GM19099 (cell line): ENCODE measurements around the gene GRIA1.

Source experiments
- POLR2A ChIP-seq: IDR thresholded peaks from 3 replicates; pipeline ENCODE4 v1.6.1; 2011; ENCODE audit warnings: low read depth; ENCODE audit not compliant: insufficient read length; ENCODE audit errors: extremely low read depth

GRIA1 gene

DNA sequence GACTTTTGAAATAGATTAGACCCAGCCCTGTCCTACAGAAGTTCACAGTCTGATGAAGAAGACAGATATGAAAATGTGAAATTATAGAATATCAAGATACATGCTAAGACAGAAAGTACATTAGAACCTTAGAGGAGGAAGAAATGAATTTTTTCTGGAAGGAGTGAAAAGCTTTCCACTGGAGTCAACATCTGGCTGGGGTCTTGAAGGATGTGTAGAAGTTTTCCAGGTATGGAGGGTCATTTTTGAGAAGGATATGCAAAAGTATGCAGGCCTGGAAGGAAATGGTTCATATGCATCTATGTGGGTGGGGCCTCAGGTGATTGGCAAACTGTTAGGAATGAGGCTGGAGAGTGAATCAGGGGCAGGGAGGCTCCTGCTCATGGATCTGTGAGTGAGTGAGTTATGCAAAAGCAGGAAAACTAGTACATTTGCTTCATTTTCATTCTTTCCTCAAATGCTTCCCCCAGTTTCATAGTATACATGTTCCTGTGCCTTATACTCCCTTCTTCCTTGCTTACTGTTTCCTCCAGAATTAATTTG lies 142.3 kb downstream of the GRIA1 start:
- no peak for TF ChIP-seq POLR2A

DNA sequence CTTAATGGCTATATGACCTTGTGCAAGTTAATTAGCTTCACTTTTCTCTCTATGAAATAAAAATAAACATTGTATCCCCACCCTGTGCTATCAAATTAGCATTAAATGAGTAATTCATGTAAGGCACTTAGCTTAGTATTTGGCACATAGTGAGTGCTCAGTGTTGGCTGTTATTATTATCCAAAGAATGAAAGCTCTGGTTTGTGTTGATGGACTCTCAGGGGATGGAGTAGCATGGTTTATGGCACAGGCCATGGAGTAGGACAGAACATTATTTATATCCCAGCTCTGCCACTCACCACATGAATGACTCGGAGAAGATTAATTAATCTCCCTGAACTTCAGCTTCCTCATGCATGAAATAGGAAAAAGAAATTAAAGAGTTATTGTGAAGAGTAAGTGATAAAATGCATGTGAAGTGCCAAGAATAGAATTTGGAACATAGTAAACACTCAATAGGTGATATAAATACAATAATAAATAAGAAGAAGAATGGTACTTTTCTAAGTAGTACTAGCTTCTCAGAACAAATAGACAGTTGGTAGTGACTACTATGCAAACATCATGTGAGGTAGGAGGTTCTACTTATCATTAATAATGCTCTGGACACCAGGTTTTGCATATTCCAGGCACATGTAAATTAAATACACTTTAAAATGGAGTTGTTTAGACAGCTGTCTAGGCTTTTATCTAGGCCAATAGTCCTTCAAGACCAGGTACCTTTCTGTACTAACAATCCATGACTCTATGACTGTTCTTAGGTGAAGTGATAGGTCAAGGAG lies 146.4 kb downstream of the GRIA1 start:
- TF ChIP-seq POLR2A: no peak

DNA sequence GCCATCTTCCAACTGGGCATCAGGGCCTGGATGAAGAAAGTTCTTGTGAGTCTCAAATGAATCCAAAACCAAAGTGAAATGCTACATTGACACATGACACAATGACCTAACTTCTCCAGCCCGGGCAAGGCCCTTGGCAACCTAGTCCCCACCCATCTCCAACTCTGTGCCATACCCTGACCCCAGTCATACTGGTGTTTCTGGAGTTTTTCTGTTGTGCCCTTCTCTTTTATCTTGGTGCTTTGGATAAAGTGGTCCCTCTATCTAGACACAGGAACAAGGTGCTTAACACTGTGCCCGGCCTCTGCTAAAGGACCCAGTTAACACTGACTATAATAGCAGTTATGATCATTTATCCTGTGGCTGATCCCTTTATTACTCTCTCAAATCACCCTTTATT lies 149.8 kb downstream of the GRIA1 start:
- no peak for TF ChIP-seq POLR2A

DNA sequence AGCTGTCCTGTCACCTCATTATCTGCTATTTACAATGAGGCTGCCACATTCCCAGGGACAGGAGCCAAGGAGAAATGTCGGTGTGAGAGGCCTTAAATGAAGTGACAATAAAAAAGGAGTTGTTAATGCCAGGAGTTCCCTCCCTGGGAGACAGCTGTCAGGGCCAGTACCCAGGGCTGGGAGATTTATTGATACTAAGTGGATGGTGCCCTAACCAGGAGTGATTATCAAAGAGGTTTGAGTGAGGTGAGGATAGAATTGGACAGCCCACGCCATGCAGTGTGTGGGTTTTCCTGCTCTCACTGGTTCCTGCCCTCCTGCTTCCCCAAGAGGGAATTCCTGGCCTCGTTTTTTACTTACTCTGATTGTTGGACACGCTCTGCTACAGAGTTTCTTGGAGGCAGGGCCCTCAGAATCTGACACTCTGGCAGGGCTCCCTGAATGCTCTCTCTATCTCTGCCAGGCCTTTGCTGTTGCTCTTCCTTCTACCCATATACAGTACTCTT lies 150.8 kb downstream of the GRIA1 start:
- no peak for TF ChIP-seq POLR2A

DNA sequence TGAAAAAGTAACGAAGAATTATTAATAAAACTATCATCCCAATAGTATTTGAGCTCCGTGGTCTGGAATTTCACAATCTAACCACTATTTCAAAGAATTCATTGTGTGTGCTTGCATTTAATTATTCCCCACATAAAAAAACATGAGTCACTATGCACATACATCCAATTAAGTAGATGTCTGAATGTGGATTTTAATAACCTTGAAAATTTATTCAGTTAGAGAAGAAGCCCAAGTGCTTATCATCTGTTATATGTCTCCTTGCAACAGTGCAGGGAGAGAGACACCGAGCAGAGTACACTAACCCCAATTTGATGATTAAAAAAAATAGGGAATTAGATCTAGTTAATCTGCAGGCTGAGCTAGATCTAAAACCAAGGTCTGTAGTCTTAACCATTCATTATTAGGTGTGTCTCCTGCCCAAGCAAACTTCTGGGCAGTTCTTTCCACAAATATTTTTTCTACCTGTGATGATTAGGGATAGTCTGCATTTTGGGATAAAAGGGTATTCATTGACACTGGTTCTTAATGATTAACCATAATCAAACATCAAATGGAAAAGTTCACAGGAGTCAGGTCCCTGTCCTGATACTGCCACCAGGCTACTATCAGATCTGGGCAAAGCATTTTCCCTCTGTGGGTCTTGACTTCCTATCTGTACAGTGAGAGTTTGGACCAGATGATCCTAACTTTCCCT lies 164.2 kb downstream of the GRIA1 start:
- TF ChIP-seq POLR2A: no peak

DNA sequence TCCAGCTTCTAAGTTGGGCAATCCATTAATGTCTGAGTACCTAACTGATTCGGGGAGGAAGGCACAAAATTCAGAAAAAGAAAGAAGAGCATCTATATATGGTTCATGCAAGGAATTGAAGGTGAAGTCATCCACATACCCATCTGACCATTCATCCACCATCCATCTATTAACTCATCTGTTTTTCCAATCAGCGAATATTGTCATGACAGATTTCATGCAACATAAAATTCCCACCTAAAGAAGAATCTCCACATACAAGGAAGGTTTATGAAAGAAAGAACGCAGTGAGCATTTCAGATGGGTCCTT lies 164.7 kb downstream of the GRIA1 start:
- TF ChIP-seq POLR2A: no peak

DNA sequence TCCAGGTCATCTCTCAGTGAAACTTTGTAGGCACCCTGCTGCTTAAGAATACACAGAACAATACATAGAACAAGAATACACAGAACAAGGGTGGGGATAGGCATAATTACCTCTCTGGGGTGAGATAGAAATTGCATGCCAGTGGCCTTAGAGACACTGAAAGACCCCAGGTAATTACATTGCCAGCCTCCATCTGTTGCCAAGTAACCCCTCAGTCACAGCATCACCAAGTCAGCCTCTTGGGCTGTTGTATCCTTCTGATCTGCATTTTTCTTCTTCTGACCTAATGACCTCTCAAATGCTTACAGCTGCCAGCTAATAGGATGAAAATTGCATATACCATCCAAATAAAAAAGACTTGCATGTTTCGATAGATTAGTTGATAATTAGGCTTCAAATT lies 167.7 kb downstream of the GRIA1 start:
- TF ChIP-seq POLR2A: no peak

DNA sequence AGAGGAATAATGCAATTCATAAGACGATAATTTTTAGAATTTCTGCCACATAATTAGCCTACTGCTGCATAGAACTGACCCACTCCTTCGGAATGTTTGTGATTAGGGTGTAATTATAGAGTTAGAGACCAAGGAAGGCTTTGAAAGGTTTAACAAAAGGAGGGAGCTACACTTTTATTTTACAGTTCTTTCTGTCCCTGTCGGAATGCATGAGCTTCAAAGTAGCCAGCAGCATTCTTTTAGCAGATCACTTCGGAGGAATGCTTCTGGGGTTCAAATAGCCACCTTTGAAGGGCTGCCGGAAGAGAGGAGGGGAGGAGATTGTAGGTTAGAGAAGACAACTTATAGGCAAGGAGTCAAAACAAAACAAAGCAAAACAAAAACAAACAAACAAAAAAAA lies 168.1 kb downstream of the GRIA1 start:
- no peak for TF ChIP-seq POLR2A

DNA sequence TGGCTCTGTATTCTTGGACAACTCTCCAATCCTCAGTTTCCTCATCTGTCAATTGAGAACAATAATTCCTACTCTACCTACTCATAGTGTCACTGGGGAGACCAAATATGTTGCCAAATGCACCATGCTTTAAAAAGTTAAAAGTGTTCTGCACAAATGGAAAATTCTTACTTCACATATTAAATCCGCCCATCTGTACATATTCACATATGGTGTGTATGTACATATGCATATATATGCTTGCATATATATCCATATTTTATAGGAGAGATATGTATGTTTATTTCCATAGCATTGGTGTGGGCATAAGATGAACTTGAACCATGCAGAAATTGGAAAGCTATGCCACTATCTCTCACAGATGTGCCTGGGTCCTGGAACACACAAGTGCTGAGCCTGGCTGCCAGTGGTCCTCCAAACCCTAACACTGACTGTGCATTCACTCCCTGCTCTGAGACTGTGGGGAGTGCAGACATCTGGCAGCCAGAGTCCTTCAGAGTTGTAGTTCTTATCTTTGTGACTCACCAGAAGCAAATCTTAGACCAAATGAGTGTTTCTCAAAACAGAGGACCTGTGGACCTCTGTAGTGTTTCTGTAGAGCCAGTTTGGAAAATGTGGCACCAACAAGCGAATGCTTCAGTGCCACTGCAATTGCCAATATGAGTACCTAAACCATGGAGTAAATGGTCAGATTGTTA lies 168.7 kb downstream of the GRIA1 start:
- TF ChIP-seq POLR2A: no peak

DNA sequence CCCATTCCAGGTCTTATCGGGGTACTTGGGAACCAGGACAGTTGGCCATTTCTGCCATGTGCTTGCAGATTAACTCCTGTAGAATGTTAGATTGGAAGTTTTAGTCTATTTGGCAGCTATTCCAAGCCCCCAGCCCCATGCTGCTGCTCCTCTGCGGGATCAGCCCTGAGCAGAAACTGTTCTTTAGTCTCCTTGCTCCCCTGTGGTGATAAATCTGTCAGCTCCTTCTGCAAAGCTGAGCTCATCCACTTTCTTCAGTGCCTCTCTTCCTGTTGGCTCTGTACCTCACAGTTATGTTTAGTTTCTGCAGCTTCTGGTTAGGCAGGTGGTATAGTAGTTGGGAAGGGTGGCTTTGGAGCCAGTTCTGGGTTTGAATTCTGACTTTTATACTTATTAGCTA lies 170.4 kb downstream of the GRIA1 start:
- no peak for TF ChIP-seq POLR2A

DNA sequence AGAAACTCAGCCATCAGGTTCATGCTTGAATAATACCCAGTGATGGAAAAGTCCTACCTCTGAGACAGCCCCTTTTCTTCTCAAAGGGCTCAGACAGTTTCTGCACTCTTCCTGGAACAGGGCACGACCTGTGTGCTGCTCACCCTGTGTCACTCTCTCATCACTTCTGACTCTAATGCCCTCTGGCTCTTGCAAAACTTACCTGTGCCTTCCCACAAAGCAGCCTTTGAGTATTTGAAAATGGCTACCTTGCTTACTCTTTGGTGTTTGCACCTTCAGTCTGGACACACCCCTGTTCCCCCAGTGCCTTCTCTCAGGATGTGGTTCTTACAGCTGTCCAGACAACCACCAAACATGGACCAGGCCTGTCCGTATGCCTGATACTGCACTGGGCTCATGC lies 171.4 kb downstream of the GRIA1 start:
- no peak for TF ChIP-seq POLR2A

DNA sequence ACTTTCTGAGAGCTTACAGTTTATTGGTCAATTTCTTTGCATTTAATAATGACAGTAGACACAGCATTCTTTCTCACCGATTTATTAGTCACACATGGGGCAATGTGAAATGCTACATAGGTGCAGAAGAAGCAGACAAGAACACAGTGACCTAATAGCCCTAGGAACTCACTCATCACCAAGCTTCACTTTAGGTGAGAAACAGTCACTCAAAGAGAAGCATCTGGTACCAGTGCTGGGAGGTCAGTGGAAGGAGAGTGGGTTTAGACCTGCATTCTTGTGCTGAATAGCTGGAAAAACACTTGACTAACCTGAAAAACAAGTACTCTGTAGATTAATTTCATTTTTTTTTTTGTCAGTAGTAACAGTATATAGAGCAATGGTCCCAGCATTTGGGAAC lies 179.6 kb downstream of the GRIA1 start:
- no peak for TF ChIP-seq POLR2A

DNA sequence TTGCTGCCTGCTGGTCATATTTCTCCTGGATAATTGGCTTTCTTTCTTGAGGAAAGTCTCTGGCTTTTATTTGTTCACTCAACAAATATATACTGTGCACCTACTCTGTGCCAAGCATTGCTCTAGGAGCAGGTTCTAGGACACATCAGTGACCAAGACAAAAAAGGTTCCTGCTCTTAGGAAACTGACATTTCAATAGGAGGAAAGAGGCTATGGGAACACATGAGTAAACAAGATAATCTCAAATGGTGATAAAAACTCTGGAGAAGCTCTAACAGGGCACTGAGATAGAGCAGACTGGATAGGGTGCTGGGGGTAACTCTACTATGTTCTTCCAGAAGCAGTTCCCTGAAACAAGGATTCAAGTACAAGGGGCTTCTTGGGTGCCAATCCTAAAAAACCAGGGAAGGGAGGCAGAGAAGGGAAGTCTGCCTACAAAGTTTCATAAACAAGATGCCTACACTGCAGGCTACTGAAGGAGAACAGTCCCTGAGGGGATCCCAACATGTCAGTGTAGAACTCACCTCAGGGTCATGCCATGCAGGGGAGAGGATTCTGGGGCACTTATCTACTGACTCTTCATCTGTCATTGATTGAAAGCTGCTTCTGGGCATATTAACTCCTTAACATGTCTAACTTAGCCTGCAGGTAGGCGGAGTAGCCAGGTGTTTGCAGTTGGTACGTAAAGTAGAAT lies 181.3 kb downstream of the GRIA1 start:
- no peak for TF ChIP-seq POLR2A

DNA sequence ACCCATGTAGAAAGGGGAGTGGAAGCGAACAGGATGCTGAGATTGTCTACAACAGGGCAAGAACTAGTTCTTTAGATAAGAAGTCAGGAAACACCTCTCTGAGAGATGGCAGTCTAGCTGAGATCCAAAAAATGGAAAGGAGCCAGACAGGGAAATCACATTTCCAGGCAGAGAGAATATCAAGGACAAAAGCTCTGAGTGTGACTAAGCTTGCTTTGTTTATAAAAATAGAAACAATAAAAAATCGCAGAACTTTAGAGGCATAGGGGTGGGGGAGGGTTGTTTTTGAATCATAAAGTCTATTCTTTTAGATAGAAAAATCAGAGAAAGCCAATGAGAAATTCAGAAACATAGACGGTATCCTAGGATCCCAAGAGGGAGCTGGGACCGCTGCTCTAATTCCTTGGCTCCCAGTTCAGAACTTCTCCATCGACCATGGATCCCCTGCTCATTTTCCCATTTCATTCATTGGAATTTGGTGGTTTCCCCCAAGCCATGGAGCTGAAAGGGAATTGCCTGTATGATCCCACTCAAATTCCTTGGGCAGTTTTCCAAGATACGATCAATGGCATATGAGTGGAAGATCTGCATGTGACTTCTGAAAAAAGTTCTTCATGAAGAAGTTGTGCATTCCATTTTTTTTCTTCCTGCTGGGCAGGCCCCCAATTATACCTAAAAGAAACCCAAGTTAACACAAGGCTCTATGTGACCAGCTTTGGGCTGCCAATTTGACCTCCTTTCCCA lies 182.0 kb downstream of the GRIA1 start:
- no peak for TF ChIP-seq POLR2A
